Stimulated activated naive B cell treated with anti-CD40 and anti-IgM and Interleukin-4, amounts not matched to agents 10 μg/mL and 1 μg/mL and 100 μg/mL, for 72 hours (primary cell): ENCODE data around the gene CFHR1.

ENCODE experiments used
- ATAC-seq, 2 donors: fragments of 150-1000 bp; cut with Tn5 transposase; replicated peaks; 2 replicates each; pipeline ENCODE4 v1.10.0; 2021; ENCODE audit warnings: moderate library complexity in 1 of 2
- DNase-seq: peaks from one replicate; pipeline ENCODE4 v3.0.0; 2021
- H3K27ac Mint-ChIP-seq: one replicate; pipeline ENCODE4 v1.8.0; 2022; ENCODE audit warnings: mild to moderate bottlenecking, mixed read lengths
- H3K27me3 Mint-ChIP-seq, 2 donors: one replicate each; pipeline ENCODE4 v1.8.0; 2022; ENCODE audit warnings: mixed read lengths in 2 of 2
- H3K36me3 Mint-ChIP-seq, 2 donors: one replicate each; pipeline ENCODE4 v1.8.0; 2022; ENCODE audit warnings: mixed read lengths in 2 of 2, mild to moderate bottlenecking in 1 of 2
- H3K4me1 Mint-ChIP-seq, 2 donors: one replicate each; pipeline ENCODE4 v1.8.0; 2022; ENCODE audit warnings: mixed read lengths in 2 of 2, mild to moderate bottlenecking in 1 of 2
- H3K4me3 Mint-ChIP-seq, 2 donors: one replicate each; pipeline ENCODE4 v1.8.0; 2022; ENCODE audit warnings: mild to moderate bottlenecking in 2 of 2, mixed read lengths in 2 of 2, moderate library complexity in 1 of 2
- H3K9me3 Mint-ChIP-seq, 2 donors: one replicate each; pipeline ENCODE4 v1.8.0; 2022; ENCODE audit warnings: mixed read lengths in 2 of 2, mild to moderate bottlenecking in 1 of 2

The CFHR1 gene

DNA sequence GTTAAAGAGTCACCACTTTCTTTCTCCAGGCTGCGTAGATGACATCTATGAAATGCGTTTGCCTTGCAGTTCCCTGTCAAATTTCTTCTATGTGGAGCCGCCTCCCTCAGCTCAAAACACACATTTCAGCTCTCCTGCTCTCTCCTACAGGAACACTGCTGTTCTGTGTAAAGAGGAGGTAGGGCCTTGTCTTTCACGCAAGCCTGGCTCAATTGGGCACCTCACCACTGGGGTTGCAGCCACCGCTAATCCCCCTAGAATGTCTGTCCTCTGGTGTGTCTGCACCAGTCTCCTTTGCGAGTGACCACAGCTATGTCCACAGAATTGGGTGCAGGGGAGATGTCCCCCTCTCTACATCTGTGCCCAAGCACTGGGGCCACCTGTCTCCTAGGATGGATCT is 36.5 kb downstream of the CFHR1 start:
- DNase-seq (no peak), ATAC-seq (peak in 1 of 2 donors; percentile 16)
- Mint-ChIP-seq H3K9me3 (peaks cover 0 to 2% of the 10 kb centered on the region in 2 donors), H3K4me3 (no peak overlapping the region), H3K27ac (no peak overlapping the region), H3K36me3 (no peaks in the 10 kb centered on the region), H3K27me3 (no peaks in the 10 kb centered on the region), H3K4me1 (no peaks in the 10 kb centered on the region)

DNA sequence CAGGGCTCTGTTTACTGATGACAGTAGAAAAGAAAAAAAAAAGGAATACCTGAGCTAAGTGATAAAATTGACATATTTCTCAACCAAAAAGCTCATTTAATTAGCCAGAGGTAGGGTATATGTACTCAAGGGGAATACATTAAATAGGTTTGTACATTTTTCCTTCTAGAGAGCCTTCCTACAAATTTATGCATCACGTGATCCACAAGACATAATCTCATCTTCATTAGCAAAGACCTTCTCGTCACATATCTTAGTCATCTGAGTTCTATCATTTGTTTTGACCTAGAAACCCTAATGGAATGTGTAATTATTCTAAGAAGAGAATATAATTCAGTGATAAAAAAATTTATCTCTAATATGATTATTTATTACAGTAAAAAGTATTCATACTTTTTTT is 37.7 kb downstream of the CFHR1 start:
- Mint-ChIP-seq H3K9me3 (peaks cover 0 to 2% of the 10 kb centered on the region in 2 donors), H3K27me3 (no peaks in the 10 kb centered on the region), H3K4me3 (no peak overlapping the region), H3K4me1 (no peaks in the 10 kb centered on the region), H3K27ac (no peak overlapping the region), H3K36me3 (no peaks in the 10 kb centered on the region)
- DNase-seq = no peak
- no peak for ATAC-seq

GRCh38 chr1:196858811-196859210 is 39.3 kb downstream of the CFHR1 start:
- Mint-ChIP-seq H3K4me3 (no peak overlapping the region), H3K27me3 (no peaks in the 10 kb centered on the region), H3K4me1 (no peaks in the 10 kb centered on the region), H3K36me3 (no peaks in the 10 kb centered on the region), H3K9me3 (peaks cover 0 to 7% of the 10 kb centered on the region in 2 donors), H3K27ac (no peak overlapping the region)
- DNase-seq (no peak), ATAC-seq (no peak)

DNA sequence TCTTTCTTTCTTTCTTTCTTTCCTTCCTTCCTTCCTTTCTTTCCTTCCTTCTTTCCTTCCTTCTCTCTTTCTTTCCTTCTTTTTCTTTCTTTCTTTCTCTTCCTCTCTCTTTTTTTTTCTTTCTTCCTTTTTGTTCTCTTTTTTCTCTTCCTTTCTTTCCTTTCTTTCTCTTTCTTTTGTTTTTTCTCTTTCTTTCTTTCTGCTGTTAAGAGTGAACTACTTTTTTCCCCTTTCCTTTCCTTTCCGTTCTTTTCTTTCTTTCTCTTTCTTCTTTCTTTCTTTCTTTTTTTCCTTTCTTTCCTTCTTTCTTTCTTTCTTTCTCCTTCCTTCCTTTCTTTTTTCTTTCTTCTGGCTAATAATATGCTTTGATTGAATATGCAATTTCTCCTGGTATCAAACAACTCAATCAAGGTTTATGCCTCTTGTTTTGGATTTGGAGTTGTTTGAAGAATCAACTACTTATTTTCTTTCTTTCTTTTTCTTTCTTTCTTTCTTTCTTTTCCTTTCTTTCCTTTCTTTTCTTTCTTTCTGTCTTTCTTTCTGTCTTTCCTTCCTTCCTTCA is 40.9 kb downstream of the CFHR1 start:
- ATAC-seq (no peak), DNase-seq (no peak)
- H3K4me1 Mint-ChIP-seq = no peaks in the 10 kb centered on the region
- H3K27ac Mint-ChIP-seq = no peak overlapping the region
- H3K9me3 Mint-ChIP-seq = peaks cover 0 to 7% of the 10 kb centered on the region in 2 donors
- no peaks in the 10 kb centered on the region for H3K36me3 Mint-ChIP-seq
- no peak overlapping the region for H3K4me3 Mint-ChIP-seq
- H3K27me3 Mint-ChIP-seq = no peaks in the 10 kb centered on the region

DNA sequence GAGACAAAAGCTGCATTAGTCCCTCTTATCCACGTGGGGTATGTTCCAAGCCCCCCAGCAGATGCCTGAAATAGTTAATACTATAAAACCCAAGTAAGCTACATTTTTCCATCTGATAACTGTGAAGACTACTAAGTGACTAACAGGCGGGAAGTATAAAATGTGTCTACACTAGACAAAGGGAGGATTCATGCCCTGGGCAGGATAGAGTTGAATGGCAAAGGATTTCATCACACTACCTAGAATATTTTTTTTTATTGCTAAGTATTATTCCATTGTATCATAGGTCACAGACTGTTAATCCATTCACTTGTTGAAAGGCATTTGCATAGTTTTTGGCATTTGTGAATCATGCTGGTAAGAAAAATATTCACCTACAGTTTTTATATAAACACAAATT is 41.9 kb downstream of the CFHR1 start:
- peaks cover 0 to 7% of the 10 kb centered on the region in 2 donors for H3K9me3 Mint-ChIP-seq
- no peak overlapping the region for H3K27ac Mint-ChIP-seq
- no peaks in the 10 kb centered on the region for H3K4me1 Mint-ChIP-seq
- no peak overlapping the region for H3K4me3 Mint-ChIP-seq
- no peaks in the 10 kb centered on the region for H3K36me3 Mint-ChIP-seq
- ATAC-seq (no peak), DNase-seq (no peak)
- no peaks in the 10 kb centered on the region for H3K27me3 Mint-ChIP-seq

GRCh38 chr1:196866974-196867373 is 47.4 kb downstream of the CFHR1 start:
- DNase-seq (no peak), ATAC-seq (no peak)
- Mint-ChIP-seq H3K4me1 (no peaks in the 10 kb centered on the region), H3K36me3 (no peaks in the 10 kb centered on the region), H3K4me3 (no peak overlapping the region), H3K27me3 (no peaks in the 10 kb centered on the region), H3K9me3 (peaks cover 0 to 4% of the 10 kb centered on the region in 2 donors), H3K27ac (no peak overlapping the region)

GRCh38 chr1:196873385-196873784 is 53.9 kb downstream of the CFHR1 start:
- DNase-seq (no peak), ATAC-seq (no peak)
- Mint-ChIP-seq H3K4me3 (no peak overlapping the region), H3K9me3 (peaks cover 3 to 7% of the 10 kb centered on the region in 2 donors), H3K27me3 (no peaks in the 10 kb centered on the region), H3K36me3 (no peaks in the 10 kb centered on the region), H3K4me1 (no peaks in the 10 kb centered on the region), H3K27ac (no peak overlapping the region)

- H3K36me3 Mint-ChIP-seq = no peaks in the 10 kb centered on the region
- H3K27me3 Mint-ChIP-seq = no peaks in the 10 kb centered on the region
- H3K27ac Mint-ChIP-seq = no peak overlapping the region
- no peak for DNase-seq
- H3K4me3 Mint-ChIP-seq = no peak overlapping the region
- H3K4me1 Mint-ChIP-seq = no peaks in the 10 kb centered on the region
- peaks cover 3 to 7% of the 10 kb centered on the region in 2 donors for H3K9me3 Mint-ChIP-seq
- no peak for ATAC-seq
Observed at GRCh38 chr1:196875935-196876334, 56.4 kb downstream of the CFHR1 start.

GRCh38 chr1:196877964-196878363 is 58.4 kb downstream of the CFHR1 start:
- no peaks in the 10 kb centered on the region for H3K27me3 Mint-ChIP-seq
- H3K9me3 Mint-ChIP-seq = peaks cover 7% of the 10 kb centered on the region in 2 donors
- no peak overlapping the region for H3K27ac Mint-ChIP-seq
- no peak for ATAC-seq
- DNase-seq = no peak
- H3K36me3 Mint-ChIP-seq = no peaks in the 10 kb centered on the region
- H3K4me1 Mint-ChIP-seq = no peaks in the 10 kb centered on the region
- H3K4me3 Mint-ChIP-seq = no peak overlapping the region
